ENCODE measurements around the gene RASA3.

DNA sequence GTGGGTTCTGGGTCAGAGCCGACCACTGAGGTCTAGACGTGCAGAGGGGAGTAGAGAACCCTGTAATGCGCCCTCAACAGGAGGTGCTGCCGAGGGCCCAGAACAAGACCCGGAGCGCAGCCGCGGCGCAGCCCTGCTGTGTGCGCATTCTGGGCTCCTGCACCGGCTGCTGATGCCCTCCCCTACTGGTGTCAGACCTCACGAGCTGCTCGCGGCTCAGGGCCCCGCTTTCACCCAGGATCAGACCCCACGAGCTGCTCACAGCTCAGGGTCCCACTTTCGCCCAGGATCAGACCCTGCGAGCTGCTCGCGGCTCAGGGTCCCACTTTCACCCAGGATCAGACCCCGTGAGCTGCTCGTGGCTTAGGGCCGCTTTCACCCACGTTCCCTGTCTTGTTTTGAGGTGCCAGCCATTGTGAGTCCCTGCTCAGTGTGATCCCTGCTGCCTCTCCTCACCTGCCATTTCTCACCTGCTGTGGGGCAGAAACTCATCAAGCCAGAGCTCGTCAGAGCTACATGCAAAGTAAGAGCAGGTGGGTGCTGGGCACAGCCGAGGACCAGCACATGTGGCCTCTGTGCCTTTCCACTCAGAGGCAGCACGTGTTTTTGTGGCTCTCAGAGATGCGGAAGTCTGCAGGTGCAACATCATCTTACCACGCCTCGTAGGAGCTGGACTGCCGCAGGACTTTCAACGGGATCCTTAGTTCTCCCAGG, 111.5 kb downstream of the RASA3 start:
- TF ChIP-seq, protein P1, sequence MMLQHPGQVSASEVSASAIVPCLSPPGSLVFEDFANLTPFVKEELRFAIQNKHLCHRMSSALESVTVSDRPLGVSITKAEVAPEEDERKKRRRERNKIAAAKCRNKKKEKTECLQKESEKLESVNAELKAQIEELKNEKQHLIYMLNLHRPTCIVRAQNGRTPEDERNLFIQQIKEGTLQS (IDR thresholded peaks at IDR 0.05; ENCODE audit: insufficient read depth, low read depth, low read length), result no peak
- TF ChIP-seq JUND (IDR thresholded peaks at IDR 0.05; ENCODE audit: low read length), result no peak
- TF ChIP-seq, protein P2, sequence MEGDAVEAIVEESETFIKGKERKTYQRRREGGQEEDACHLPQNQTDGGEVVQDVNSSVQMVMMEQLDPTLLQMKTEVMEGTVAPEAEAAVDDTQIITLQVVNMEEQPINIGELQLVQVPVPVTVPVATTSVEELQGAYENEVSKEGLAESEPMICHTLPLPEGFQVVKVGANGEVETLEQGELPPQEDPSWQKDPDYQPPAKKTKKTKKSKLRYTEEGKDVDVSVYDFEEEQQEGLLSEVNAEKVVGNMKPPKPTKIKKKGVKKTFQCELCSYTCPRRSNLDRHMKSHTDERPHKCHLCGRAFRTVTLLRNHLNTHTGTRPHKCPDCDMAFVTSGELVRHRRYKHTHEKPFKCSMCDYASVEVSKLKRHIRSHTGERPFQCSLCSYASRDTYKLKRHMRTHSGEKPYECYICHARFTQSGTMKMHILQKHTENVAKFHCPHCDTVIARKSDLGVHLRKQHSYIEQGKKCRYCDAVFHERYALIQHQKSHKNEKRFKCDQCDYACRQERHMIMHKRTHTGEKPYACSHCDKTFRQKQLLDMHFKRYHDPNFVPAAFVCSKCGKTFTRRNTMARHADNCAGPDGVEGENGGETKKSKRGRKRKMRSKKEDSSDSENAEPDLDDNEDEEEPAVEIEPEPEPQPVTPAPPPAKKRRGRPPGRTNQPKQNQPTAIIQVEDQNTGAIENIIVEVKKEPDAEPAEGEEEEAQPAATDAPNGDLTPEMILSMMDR (IDR thresholded peaks at IDR 0.05; ENCODE audit: control extremely low read depth in 1 of 3, insufficient read depth in 1 of 3, low read depth in 1 of 3, low read length in 3 of 3), result no peak
- TF ChIP-seq YY1 (IDR thresholded peaks at IDR 0.05; ENCODE audit: low read depth, low read length), result no peak
- no peak for TF ChIP-seq TCF12 (IDR thresholded peaks at IDR 0.05; ENCODE audit: low read depth, low read length)
- TF ChIP-seq MAFK (IDR thresholded peaks at IDR 0.05; ENCODE audit: low read depth, low read length), result no peak
- no peak for TF ChIP-seq NRF1 (IDR thresholded peaks at IDR 0.05; ENCODE audit: low read depth, low read length)
- no peak for TF ChIP-seq GABPA (IDR thresholded peaks at IDR 0.05; ENCODE audit: borderline replicate concordance, insufficient read depth, low read length)
